ENCODE results near the gene RASGRF2.
"Not testable (repeated sequence)": the region's sequence is repeated elsewhere in the genome, so short reads cannot be mapped to it uniquely, and the experiment has no call there.

Gene RASGRF2

GRCh38 chr5:81080809-81081460 lies 120.8 kb downstream of the RASGRF2 start:
- no peak for ATAC-seq

DNA sequence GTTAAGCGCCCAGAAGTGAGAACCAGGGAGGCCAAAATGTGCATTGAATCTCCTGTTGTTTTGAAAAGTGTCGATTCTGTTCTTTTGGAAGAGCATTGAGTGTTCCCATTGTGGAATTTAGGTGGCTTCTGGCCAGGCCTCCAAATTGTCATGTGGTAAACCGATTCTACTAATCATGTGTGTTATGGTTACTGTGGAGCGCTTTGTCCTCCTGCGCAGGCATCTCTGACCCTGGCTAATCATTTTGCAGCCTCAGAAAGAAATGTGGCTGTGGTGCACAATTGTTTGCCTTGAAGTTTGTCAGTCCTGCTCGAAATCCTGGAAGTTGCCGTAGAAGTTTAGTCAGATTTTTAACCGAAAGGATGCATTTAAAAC lies 121.3 kb downstream of the RASGRF2 start:
- ATAC-seq, result no peak

GRCh38 chr5:81086881-81087281 lies 126.7 kb downstream of the RASGRF2 start:
- no peak for ATAC-seq

GRCh38 chr5:81091199-81091598 lies 131.0 kb downstream of the RASGRF2 start:
- no peak for ATAC-seq

DNA sequence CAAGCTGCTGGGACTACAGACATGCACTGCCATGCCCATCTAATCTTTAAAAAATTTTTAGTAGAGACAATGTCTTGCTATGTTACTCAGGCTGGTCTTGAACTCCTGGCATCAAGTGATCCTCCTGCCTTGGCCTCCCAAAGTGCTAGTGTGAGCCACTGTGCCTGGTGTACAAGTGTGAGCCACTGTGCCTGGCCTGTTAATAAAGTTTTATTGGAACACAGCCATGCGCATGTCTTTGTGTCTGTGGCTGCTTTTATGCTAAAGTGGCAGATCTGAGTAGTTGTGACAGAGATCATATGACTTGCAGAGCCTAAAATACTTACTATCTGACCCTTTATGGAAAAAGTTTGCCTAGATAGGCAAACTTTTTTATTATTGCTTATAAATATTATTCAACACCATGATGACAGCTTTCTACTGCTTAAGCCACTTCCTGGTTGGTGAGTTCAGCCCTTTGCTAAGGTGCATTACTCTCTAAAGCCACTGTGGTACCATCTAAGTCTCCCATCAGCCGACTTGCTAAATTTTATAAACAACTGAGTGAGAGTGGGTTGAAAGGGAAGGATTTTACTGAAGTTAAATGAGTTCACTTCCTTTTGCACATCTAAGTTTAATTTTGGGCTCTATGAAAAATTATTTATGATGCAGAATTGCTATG lies 133.5 kb downstream of the RASGRF2 start:
- no peak for ATAC-seq

- ATAC-seq, result no peak
These were observed 135.7 kb downstream of the RASGRF2 start for GRCh38 chr5:81095835-81096234.

GRCh38 chr5:81097713-81098112 lies 137.6 kb downstream of the RASGRF2 start:
- no peak for ATAC-seq

DNA sequence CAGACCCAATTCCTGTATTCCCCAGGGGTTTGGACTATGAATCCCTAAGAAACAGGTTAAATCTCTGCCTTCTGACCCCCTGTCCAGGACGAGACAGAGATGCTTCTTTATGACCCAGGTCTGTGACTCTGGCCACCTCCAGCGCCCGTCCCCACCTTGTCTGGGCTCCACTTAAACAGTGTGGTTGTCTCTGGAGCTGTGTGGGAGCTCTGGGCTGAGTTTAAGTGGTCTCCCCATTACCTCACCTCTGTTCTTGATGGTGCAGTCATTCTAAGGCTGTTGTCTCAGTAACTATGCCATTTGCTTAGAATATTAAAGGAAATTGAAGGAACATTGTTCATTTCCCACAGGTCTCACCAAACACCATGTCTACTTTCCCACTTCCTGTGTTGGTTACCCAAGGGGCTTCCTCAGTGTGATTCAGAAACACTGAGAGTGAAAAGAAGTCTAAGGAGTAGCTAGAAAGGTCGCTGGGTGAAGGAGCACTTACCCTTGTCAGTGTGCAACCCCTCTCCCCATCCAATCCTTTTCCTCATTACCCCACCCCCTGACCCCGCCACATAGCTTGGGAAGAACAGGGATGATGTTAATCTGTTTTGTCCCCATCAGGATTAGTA lies 145.2 kb downstream of the RASGRF2 start:
- no peak for ATAC-seq

- ATAC-seq, result no peak
These were observed 155.1 kb downstream of the RASGRF2 start for GRCh38 chr5:81115261-81115660.

DNA sequence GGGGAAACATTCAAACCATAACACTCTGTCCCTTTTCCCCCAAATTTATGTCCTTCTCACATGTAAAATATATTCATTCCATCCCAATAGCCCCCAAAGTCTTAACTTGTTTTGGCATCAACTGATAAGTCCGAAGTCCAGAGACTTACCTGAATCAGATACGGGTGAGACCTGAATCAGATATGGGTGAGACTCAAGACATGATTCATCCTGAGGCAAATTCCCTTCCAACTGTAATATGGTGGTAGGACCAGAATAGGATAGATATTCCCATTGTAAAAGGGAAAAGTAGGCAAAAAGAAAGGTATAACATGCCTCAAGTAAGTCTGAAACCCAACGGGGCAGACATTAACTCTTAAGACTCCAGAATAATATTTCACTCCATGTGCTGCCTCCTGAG lies 157.4 kb downstream of the RASGRF2 start:
- no peak for ATAC-seq

DNA sequence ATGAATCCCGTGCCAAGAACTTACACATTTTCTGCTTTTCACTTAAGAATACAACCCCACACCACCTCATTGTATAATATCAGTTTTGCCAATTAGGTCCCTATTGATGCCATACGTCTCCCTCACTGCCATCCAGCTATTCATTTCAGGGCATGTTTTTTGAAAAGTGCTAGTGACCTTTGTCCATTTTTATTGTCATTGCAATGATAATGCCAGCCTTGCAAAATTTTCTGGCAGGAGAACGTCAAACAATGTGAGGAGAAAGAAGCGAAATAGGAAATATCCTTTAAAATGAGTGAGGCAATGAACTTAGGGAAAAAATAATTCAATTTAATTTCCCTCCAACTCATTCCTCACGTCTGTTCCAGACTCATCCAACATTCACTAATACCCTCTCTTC lies 161.1 kb downstream of the RASGRF2 start:
- no peak for ATAC-seq

GRCh38 chr5:81121836-81122630 lies 161.9 kb downstream of the RASGRF2 start:
- ATAC-seq, result no peak

- not testable (repeated sequence) for ATAC-seq
These were observed 164.5 kb downstream of the RASGRF2 start for GRCh38 chr5:81124689-81125088.

GRCh38 chr5:81125959-81126358 lies 165.8 kb downstream of the RASGRF2 start:
- no peak for ATAC-seq

DNA sequence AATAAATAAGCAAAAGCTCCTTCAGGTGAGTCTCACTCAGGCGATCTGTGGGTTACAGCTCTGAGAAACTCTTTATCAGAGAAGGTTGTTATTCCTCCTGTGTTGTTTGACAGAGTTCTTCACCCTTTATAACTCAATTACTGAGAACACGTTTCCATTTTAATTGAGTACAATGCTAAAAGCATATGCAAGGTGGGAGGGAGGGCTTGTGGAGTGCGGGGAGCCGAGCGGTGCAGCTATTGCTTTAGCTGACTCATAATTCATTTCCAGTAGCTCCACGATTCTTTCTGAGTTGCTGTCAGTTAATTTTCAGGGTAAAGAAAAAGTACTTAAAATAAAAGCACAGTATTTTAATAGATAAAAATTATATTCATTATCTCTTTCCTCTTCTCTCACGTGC lies 168.3 kb downstream of the RASGRF2 start:
- no peak for ATAC-seq

- ATAC-seq, result no peak
These were observed 172.2 kb downstream of the RASGRF2 start for GRCh38 chr5:81132381-81132780.

- no peak for ATAC-seq
These were observed 173.9 kb downstream of the RASGRF2 start for GRCh38 chr5:81134066-81134465.

GRCh38 chr5:81134566-81134965 lies 174.4 kb downstream of the RASGRF2 start:
- no peak for ATAC-seq

DNA sequence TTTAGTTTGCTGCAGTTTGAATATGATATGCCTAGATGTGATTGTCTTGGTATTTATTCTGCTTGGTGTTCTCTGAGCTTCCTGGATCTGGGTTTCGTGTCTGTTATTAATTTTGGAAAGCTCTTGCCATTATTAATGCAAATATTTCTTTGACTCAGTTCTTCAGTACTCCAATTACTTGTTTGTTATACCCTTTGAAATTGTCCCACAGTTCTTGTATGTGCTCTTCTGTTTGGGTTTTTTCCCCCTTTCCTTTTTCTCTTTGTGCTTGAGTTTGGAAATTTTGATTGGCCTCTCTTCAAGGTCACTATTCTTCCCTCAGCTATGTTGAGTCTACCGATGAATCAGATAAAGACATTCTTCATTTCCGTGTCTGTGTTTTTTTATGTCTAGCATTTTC lies 176.4 kb downstream of the RASGRF2 start:
- ATAC-seq, result no peak

DNA sequence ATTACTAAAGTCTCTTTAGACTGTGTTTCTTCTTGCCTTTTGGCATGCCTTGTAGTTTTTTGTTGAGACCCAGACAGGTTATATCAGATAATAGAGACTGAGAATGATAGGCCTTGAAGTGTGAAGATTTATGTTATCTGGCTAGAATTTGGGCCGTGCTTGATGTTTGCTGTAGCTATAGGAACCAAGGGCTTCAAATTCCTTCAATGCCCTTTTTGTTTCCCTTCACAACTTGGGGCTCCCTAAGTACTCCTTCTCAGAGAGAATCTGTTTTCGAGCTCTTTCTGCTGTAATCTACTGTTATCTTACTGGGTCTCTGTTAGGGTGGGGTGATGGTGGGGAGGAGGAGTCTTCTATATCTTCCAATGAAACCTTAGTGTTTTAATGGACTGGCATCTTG lies 177.7 kb downstream of the RASGRF2 start:
- no peak for ATAC-seq

GRCh38 chr5:81140441-81140840 lies 180.3 kb downstream of the RASGRF2 start:
- ATAC-seq, result no peak

GRCh38 chr5:81140943-81141342 lies 180.8 kb downstream of the RASGRF2 start:
- no peak for ATAC-seq

DNA sequence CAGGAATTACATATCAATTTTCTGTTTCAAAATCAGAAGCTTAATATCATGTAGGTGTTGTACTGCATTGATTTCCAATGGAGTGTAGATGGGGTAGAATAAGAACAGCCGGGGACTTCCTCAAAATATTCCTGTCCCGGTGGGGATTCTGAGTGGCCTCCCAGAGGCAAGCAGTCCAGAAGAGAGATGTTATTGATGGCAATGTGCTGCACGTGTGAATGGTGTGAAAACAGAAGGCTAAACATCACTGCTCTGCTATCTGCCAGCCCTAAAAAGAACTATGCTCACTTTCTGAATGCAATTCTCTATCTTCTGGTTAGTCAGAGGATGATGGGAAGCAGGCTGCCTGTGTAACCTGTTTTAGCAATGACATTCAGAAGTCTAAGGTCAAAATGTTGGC lies 181.9 kb downstream of the RASGRF2 start:
- ATAC-seq, result no peak
